ENCODE measurements around the gene CCT2. TPM values are rescaled to one million over a fixed set of nuclear protein-coding genes. Genes with fewer than 3 reads are reported as not detected.

Gene CCT2
- total and polyA plus RNA-seq, 2 of the 8 experiments (the other 6 are each of a cell fraction or from before 2014, with no cell fraction given): 244 to 419 TPM

- Histone ChIP-seq H2BK15ac (ENCODE audit: low read length) (no peak overlapping the region), H4K5ac (ENCODE audit: insufficient read length, low read depth, low read length) (no peak overlapping the region), H3K56ac (replicated peaks; ENCODE audit: insufficient read length, low read depth, low read length) (no peak overlapping the region), H3K4me2 (ENCODE audit: insufficient read depth in 1 of 2, low read depth in 2 of 2, low read length in 2 of 2) (no peak overlapping the region), H3K4me1 (replicated peaks in 1 of 4; ENCODE audit: control insufficient read depth in 3 of 4, insufficient read depth in 4 of 4, low read length in 3 of 4) (no peaks in the 10 kb centered on the region), H3K9me3 (ENCODE audit: insufficient read depth in 2 of 2, low read depth in 1 of 2, low read length in 1 of 2) (no peaks in the 10 kb centered on the region), H2BK12ac (ENCODE audit: low read depth, low read length) (no peak overlapping the region), H3K27me3 (replicated peaks in 1 of 4; ENCODE audit: control insufficient read depth in 3 of 4, extremely low read depth in 1 of 4, insufficient read depth in 3 of 4, low read length in 3 of 4) (no peaks in the 10 kb centered on the region), H3K4me3 (ENCODE audit: extremely low read depth in 1 of 4, insufficient read depth in 2 of 4, low read depth in 3 of 4, low read length in 4 of 4) (no peak overlapping the region), H2BK120ac (replicated peaks; ENCODE audit: low read depth, low read length) (no peak overlapping the region), H3K14ac (ENCODE audit: insufficient read length) (no peak overlapping the region), H3K79me1 (ENCODE audit: low read depth, low read length) (no peaks in the 10 kb centered on the region), H4K20me1 (replicated peaks in 1 of 2; ENCODE audit: control insufficient read depth in 1 of 2, insufficient read depth in 2 of 2, low read length in 2 of 2) (peaks cover 2% of the 10 kb centered on the region in 2 experiments), H3K4ac (replicated peaks; ENCODE audit: insufficient read length, low read depth, low read length) (no peak overlapping the region), H4K91ac (replicated peaks; ENCODE audit: insufficient read length, low read length) (no peak overlapping the region), H3K23me2 (ENCODE audit: low read depth, low read length) (no peaks in the 10 kb centered on the region), H2BK5ac (ENCODE audit: low read depth, low read length) (no peak overlapping the region), H3K36me3 (ENCODE audit: control insufficient read depth in 2 of 4, insufficient read depth in 4 of 4, low read length in 3 of 4) (peaks cover 14 to 33% (median 28%) of the 10 kb centered on the region in 4 experiments), H3K27ac (ENCODE audit: low read depth, low read length) (no peak overlapping the region), H2AK5ac (ENCODE audit: low read depth, low read length) (no peak overlapping the region), H3K23ac (ENCODE audit: insufficient read length) (no peak overlapping the region), H3K9ac (replicated peaks in 1 of 4; ENCODE audit: extremely low read depth in 1 of 4, low read depth in 3 of 4, low read length in 3 of 4) (no peak overlapping the region), H3K79me2 (ENCODE audit: control insufficient read depth in 1 of 2, insufficient read depth in 2 of 2, low read length in 2 of 2) (no peaks in the 10 kb centered on the region), H2BK20ac (ENCODE audit: low read length) (no peak overlapping the region), H3K18ac (ENCODE audit: extremely low read depth, low read length) (no peak overlapping the region), H2AFZ (ENCODE audit: low read length) (no peak overlapping the region), H4K8ac (ENCODE audit: extremely low read depth, insufficient read depth, low read length) (no peak overlapping the region)
- DNase-seq (ENCODE audit: low read depth in 1 of 2, low spot score in 2 of 2) (no peak), FAIRE-seq (no peak)
- ChIA-PET CTCF (ENCODE audit: partially characterized antibody) (interaction anchor here (1.9 kb wide), 1 partner anchor 10 kb away, joined by 9 read pairs; no protein-coding TSS in a partner anchor), POLR2A (ENCODE audit: partially characterized antibody) (interaction anchor here (2.7 kb wide), 1 partner anchor 9 kb away, joined by 9 read pairs; the partner anchor contains the start of gene CCT2)
- 93% methylated on average over 3 of the region's 3 CpGs; no CpG with 5 or more reads in 1 of the 2 experiments for WGBS, 2 experiments (ENCODE audit: extremely low coverage in 1 of 2, insufficient coverage in 1 of 2, insufficient read length in 1 of 2, insufficient replicate concordance in 2 of 2, low coverage in 1 of 2, low lambda C conversion rate in 2 of 2, missing lambda C conversion rate in 1 of 2)
- no peak for TF ChIP-seq RNF2 (IDR thresholded peaks at IDR 0.05; ENCODE audit: borderline replicate concordance, low read depth, low read length, missing control alignments, poor library complexity, severe bottlenecking)
- no peak for TF ChIP-seq ATF2 (IDR thresholded peaks at IDR 0.05; ENCODE audit: low read length)
- TF ChIP-seq KDM1A (IDR thresholded peaks at IDR 0.05; ENCODE audit: borderline replicate concordance, low read length): no peak
- no peak for TF ChIP-seq CTCF (IDR thresholded peaks at IDR 0.05; ENCODE audit: control extremely low read depth in 1 of 3, insufficient read depth in 1 of 3, low read depth in 1 of 3, low read length in 3 of 3)
- no peak for TF ChIP-seq BRCA1 (IDR thresholded peaks at IDR 0.05; ENCODE audit: low read depth, low read length)
- no peak for TF ChIP-seq RXRA (IDR thresholded peaks at IDR 0.05; ENCODE audit: insufficient read depth, low read depth, low read length)
- no peak for TF ChIP-seq CBX8 (IDR thresholded peaks at IDR 0.05; ENCODE audit: borderline replicate concordance, low read depth, low read length)
- TF ChIP-seq NANOG (IDR thresholded peaks at IDR 0.05; ENCODE audit: insufficient read depth, low read depth, low read length, poor library complexity, severe bottlenecking): no peak
Observed at GRCh38 chr12:69575346-69575745, 9.9 kb upstream of the CCT2 start.
